ENCODE measurements around the gene OR51A7. TPM values are rescaled to one million over a fixed set of nuclear protein-coding genes. Genes with fewer than 3 reads are reported as not detected.

The OR51A7 gene
- total RNA-seq = not detected in 2 replicates

DNA sequence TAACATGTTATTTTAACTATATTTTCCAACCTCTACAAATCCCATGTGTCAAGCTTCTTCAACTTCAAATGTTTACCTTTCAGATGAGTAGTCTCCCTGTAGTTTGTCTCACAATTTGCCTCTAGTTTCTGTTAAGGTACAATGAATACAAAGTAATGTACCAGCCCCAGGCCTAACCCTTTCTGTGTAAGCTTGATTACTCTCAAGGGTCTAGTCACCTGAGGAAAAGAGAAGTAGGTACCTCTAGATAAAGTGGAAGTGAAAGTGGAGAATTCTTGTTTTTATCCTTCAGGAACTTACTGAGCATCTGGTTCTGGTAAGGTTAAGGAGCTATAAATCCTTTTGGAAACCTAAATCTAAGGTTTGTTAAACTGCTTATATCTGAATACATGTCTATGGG is at the start of gene OR51A7:
Gene OR51A7, plus strand, starts transcription at position 300 of the 400 bp plus-strand sequence. CDS start 3,587 bp downstream, outside the sequence.

GRCh38 chr11:4881860-4882500 is 21.6 kb upstream of the OR51A7 start, which contains the start of gene OR51T1:
OR51T1 (plus strand) TSS chr11:4881900; CDS start chr11:4881900, 0 bp downstream.

GRCh38 chr11:4919250-4919649 is 15.7 kb downstream of the OR51A7 start, which contains the start of gene OR51G2:
OR51G2 (minus strand) TSS chr11:4919350; CDS start chr11:4915663, 3,687 bp downstream.

GRCh38 chr11:4924239-4924638 is 20.7 kb downstream of the OR51A7 start, which contains the start of gene OR51G1:
OR51G1 (minus strand) TSS chr11:4924339; CDS start chr11:4924339, 0 bp downstream.

DNA sequence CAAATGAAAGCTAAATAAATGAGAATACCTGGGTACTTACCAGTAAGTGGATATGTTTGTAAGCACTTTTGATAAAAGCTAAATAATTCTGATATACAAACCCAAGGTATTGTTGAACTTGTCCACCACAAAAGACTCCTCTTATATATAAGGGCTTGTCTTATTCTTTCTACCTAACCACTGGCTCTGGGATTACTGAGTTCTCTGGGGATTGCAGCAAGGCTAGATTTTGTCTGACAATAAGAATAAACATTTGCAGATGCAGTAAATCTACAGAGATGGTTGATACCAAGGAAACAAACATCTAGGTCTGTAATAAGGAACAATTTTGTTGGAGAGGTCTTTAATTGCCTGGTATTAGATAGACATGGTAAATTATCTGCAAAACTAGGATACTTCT is 43.9 kb downstream of the OR51A7 start, which contains the start of gene OR51A4:
Gene OR51A4, minus strand, starts transcription at position 101 of the 400 bp plus-strand sequence. CDS start 505 bp downstream, outside the sequence.

GRCh38 chr11:4955613-4956012 is 52.0 kb downstream of the OR51A7 start, which contains the start of gene OR51A2:
OR51A2 (minus strand) TSS chr11:4955713; CDS start chr11:4955713, 0 bp downstream.

Other genes with a start within 250 kb of the OR51A7 start
- gene OR51E2, start 205.9 kb upstream of the OR51A7 start, total RNA-seq = not detected in 2 replicates
- not detected in 2 replicates for gene MMP26, start 199.0 kb upstream of the OR51A7 start, total RNA-seq
- gene OR51F1, start 133.8 kb upstream of the OR51A7 start, total RNA-seq = not detected in 2 replicates
- gene OR52R1, start 99.4 kb upstream of the OR51A7 start, total RNA-seq = not detected in 2 replicates
- gene OR51F2, start 82.5 kb upstream of the OR51A7 start, total RNA-seq = not detected in 2 replicates
- gene OR51S1, start 54.6 kb upstream of the OR51A7 start, total RNA-seq = not detected in 2 replicates
- gene OR51T1, start 21.9 kb upstream of the OR51A7 start, total RNA-seq = not detected in 2 replicates
- gene OR51G2, start 15.6 kb downstream of the OR51A7 start, total RNA-seq = not detected in 2 replicates
- gene OR51G1, start 20.6 kb downstream of the OR51A7 start, total RNA-seq = not detected in 2 replicates
- gene OR51A4, start 43.8 kb downstream of the OR51A7 start, total RNA-seq = not detected in 2 replicates
- gene OR51A2, start 51.9 kb downstream of the OR51A7 start, total RNA-seq = not detected in 2 replicates
- gene OR51L1, start 91.1 kb downstream of the OR51A7 start, total RNA-seq = not detected in 2 replicates
- gene OR52J3, start 142.7 kb downstream of the OR51A7 start, total RNA-seq = not detected in 2 replicates
- not detected in 2 replicates for gene OR52E2, start 155.8 kb downstream of the OR51A7 start, total RNA-seq
- gene OR52E1, start 165.8 kb downstream of the OR51A7 start, total RNA-seq = not detected in 2 replicates
- not detected in 2 replicates for gene OR52A5, start 234.6 kb downstream of the OR51A7 start, total RNA-seq

Measured in dermis lymphatic vessel endothelial cell (primary cell).